ENCODE data around the gene GSDME.

The GSDME gene

DNA sequence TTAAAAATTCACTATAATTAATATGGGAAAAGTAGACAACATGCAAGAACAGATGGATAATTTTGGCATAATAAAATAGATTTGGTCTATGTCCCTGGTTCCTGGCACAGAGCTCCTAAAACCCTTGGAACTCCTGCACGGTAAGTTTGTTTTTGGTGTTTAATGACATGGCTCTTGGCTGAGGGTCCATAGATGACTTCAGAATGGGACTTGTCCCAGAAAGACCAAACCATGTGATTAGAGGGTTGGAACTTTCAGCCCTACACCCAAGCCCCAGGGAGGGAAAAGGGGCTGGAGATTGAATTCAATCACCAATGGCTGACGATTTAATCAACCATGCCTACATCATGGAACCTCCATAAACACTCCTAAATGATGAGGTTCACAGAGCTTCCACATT, 12.6 kb upstream of the GSDME start:
- DNase-seq, result no peak

DNA sequence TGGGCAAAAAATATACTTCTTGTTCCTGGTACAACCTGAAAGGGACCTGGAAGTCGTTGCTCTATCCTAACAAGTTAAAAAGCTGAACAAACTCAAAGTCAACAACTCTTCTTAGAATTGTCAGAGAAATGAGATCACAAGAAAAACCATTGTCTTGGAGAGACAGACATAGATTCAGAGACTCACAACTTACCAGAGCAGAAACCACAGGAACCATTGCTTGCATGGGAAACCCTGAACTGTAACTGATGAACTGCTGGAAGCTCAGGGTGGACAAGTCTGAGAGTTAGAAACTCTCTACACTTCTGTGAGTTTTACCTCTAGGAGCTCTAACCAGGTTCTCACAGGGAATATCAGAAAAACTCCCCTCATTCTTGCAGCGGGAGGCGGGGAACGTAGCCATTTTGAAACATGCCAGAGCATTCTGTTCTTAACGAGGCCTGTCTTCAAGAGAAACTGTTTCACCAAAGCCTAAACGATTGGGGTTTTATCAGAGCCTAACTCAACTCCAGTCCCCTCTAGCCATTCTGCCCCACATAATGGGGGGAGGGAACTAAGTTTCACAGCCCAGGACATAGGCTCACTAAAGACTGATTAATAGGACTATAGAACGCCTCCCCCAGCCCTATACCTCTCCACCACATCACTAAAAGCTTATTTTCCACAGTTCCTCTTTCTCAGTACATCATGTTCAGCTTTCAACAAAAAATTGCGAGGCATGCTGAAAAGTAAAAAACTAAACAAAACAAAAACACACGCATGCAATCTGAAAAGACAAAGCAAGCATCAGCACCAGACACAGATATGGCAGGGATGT, 12.0 kb upstream of the GSDME start:
- no peak for DNase-seq

DNA sequence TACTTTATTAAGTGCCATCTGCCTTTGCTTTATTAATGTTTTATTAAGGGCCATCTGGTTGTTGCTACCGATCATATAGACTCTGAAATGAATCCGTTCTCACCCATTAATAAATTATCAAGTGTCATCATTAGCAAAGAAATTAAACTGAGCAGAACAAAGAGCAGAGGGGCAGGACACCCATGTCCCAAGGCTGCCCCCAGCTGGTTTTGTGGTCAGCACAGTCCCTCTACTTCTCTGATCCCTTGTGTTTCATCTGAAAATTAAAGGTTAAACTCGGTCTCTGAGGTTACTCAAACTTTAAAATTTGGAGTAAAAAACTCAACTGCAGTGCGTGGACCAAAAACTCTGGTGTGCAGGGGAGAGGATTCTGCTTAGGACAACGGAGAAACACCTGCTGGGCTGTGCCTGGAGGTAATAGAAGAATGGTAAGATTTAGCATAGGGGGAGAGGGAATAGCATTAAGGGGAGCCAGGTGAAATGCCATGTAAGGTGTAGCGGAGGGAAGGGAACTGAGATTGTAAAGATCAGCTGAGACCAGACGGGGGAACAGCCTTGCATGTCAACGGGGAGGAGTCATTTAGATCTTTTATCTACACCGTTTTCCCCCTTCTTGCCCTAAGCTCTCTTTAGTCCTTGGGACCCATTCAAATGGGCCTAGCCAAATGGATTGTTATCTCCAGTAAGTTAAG, 10.8 kb upstream of the GSDME start:
- no peak for DNase-seq

DNA sequence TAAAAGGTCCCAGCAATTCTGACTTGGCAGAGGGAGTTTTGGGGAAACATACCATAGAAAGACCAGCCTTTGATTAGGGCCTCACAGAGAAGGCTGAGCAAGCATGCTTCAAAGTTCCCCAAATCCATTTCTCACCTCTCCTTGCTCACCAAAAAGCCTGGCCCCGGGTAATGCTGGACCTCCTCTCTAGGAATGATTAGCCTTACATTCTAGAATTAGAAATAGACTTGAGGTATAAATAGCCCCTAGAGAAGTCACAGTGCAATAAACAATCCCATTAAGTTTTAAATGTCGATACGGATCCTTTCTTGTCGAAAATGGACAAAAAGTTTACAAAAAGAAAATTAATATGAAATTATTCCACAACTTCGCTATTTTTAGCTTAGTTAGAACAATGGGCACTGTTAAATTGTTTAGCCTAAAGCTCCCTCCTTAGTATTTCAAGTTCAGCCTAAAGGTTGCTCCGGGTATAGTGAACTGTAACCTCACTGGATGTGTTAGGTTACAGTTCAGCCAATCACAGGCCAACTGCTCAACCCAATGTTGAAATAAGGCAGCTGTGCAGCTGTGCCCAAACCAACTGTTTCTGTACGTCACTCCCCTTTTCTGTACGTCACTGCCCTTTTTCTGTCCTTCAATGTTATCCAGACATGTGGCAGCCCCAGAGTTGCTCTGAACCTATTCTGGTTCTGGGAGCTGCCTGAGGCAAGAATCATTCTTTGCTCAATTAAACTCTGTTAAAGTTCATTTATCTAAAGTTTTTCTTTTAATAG, 7.9 kb upstream of the GSDME start:
- no peak for DNase-seq

DNA sequence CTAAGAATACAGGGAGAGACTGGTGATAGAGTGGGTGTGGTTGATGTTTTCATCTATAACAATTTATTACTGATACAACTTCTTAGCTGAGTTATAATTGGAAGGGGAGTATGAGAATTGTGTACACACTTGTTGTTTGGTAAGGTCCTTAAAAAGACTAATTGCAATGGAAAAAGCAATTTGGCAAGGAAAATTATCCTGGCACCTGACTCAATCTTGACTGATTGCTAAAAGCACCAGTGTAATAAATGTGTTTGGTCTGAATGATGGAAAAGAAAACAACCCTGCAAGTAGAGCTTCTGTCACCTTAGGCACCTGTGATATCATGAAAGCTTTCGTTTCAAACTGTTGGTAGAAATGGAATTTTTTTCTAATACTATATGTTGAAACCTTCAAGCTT, 6.7 kb upstream of the GSDME start:
- no peak for DNase-seq

DNA sequence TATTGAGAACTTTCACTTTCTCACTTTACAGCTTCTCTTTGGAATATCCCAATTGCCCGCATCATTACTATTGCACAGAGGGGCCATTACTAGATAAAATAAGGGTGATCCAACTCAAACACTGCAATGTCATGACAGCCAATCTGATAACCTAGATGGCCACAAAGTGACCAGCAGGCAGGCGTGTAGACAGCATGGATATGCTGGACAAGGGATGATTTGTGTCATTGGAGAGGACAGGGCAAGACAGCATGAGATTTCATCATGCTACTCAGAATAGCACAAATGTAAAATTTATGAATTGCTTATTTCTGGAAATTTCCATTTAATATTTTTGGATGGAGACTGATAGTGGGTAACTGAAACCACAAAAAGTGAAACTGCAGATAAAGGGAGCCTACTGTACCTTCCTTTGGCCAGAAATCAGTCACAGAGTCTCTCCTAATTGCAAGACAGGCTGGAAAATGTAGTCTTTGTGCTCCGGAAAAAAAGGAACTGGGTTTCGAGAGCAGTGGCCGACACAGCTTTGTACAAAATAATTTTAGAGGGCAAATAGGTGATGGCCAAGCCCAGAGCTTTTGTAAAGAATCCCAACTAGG, 6.1 kb upstream of the GSDME start:
- DNase-seq, result no peak

DNA sequence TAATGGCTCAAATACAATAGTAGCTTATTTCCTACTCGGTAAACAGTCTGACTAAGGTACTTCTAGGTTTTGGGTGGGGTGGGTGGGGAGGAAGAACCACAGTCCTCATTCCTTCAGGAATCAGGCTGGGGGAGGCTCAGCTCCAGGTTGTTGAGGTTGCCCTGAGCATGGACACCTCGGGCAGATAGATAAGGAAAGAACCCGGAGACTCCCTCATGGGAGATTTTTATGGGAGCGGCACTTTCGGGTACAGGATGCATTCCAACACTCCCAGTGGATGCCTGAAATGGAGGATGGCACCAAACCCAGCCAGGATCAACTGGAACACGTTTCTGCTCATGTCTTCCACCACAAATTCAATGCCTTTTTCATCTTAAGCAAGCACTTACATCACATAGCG, 5.5 kb upstream of the GSDME start:
- no peak for DNase-seq

DNA sequence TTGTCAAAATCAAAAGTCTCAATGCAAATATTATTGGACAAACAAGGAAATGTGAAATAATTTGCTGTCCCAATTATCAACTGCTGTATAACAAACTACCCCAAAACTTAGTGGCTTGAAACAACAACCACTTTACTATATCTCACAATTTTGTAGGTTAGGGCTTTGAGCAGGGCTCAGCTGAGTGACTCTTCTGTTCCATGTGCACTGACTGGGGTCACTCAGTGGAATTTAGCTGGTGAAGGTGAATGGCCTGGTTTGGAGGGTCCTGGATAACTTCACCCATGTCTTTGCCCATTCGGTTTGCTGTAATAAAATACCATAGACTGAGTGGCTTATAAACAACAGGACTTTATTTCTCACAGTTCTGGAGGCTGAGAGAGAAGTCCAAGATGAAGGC, 3.7 kb upstream of the GSDME start:
- DNase-seq, result no peak

DNA sequence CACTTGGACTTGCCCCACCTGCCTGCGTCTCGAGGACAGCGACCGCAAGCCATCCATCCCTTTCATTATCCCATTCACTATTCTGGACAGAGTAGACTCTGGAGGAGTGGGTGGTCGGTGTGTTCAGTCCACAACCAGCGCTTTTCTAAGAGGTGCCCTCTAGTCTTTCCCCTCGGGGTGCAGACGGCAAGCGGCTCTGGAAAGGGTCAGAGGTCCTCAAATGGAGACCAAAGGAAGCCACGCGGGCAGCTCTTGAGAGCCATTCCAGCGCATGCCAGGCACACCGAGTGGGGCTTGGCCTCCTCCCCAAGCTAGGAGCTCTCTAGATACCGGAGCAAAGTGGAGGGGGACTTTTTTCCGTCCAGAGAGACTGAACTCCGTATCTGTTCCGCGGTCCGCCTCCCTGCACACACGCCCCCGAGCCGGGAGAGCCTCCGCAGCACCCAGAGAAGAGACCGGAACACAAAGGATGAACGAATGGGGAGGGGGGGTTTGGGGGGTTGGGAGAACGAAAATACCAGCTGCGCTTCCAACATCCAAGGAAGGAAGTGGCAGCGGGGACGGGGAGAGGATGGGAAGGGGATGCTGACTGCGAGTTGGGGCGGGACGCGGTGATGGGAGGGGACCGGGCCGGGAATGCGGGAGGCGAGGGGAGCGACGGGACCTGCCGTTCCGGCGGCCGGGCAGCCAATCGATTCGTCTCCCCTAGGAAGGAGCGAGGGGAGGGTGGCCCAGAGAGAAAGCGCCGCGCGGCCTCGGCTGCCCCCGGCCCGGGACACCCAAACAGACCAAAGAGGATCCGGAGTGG, 515 bp downstream of the GSDME start:
- DNase-seq, result no peak

DNA sequence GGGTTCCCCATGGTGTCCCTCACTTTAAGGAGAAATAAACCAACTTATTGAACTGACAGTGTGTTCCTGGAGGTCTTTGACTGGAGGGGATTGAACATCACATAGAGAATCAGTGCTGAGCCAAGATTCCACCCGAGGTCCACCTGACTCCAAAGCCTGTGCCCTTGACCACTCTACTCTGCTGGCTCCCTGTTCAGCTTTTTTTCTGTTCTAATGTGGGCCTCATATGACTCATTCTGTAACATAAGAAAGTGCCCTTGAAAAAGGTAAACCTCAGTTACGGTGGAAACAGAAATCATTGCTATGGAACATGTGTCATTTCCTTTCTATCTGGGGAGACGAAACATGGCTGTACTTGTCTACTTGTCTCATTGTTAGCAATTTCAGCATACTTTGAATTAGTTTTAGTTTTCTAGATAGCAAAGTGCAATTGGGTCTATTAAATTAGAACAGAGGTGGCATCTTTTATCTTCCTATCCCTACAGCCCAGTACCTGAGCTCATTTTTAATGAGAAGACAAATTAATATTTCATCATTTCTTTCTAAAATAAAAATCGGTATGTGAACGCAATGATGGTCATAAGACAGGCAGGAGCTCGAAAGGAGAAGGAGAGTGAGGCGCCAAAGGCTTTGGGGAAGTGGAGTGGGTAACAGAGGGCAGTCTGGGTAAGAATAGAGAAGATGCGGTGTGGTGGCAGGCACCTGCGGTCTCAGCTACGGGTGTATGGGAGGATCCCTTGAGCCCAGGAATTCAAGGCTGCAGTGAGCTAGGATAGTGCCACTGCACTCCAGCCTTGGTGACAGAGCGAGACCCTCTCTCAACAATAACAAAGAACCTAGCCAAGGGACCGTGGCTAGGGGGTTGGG, 1.5 kb downstream of the GSDME start:
- DNase-seq, result peak in 1 of 5 experiments; percentile 76

DNA sequence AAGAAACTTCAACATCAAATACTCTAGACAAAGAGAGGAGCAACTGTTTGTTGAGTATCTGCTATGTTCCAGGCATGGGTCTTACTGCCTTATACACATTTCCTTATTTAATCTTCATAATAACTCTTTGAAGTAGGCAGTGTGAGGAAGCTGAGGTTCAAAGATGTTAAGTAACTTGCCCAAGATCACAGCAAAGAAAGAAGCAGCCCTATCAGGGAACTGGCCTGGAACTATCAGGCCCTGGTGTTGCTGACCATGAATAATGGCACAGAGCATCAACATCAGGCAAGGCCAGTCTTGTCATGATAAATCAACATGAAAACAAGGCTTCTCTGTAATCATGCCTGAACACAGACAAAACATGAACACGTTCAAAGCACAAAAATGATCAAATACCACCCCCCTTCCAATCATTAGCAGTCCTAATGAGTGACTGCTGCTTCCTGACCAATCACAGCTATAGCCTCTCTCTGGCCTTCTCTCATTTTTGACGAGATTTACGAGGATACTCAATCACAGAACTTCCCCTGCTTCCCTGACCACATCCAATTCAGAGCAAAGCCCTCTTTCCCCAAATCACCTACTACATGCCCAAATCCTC, 2.3 kb downstream of the GSDME start:
- no peak for DNase-seq

DNA sequence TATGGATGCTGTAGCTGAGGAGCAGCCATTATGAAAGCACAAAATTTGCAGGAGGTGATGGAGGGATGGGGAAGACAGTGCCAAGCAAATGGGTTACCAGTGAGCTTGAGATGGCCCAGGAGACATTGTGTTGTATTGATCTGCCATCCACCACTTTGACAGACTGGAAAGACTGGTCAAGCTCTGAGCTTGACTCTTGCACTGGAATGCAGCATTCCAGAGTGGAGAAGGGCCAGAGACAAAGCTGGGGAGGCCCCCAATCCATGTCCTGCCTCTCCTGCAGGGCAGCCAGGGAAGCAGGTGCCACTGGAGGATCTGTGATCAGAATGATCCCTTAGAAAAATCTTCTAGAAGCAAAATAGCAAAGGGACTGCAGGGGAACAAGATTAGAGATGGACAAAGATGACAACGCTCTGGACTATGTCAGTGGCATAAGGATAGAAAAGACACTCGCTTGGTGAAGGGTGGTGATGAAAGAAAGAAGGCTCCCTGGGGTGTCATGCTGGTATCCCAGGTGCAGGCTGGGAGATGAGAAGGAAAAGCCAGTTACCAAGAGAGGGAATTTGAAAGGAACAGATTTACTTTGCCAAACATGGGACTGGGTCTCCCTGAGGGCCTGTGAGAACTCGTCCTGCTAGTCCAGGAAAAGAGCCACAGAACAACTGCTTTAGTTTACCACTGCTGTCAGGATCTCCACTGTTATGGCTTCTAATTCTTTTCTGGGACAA, 5.0 kb downstream of the GSDME start:
- no peak for DNase-seq

DNA sequence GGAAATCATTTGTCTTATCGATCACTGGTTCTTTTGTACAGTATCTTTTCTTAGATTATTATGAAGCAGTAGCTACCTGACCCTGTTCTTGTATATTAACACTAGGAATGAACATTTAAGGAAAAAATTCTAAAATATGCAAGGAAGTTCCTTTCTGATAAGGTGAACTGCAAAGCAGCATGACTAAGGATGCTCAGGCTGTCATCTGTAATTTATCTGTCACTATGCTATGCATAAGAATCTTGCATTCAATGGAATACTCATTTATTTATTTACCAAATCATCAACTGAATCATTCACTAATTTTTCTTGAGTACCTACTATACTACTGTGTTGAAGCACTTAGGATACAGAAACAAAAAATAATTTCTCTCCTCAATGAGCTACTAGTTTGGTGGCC, 5.8 kb downstream of the GSDME start:
- DNase-seq, result no peak

DNA sequence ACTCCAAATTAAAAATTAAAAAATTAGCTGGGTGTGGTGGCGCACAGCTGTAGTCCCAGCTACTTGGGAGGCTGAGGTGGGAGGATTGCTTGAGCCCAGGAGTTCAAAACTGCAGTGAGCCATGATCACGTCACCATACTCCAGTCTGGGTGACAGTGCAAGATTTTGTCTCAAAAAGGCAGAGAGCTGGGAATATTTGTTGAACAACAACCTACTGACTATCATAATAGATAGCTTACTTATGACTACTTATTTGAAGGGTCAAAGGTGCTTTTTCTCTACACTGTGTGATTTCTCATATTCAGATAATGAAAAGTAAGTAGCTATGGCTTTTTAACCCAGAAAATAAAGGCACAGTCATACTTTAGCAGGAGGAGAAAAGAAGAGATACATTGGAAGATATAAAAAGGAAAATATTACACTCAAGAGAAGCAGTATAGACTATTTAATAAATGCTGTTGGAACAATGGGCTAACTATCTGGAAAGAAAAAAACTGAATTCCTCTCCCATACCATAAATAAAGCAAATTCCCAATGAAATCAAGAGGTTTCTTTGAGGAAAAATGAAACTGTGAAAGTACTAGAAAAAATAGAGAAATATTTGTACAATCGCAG, 6.7 kb downstream of the GSDME start:
- no peak for DNase-seq

DNA sequence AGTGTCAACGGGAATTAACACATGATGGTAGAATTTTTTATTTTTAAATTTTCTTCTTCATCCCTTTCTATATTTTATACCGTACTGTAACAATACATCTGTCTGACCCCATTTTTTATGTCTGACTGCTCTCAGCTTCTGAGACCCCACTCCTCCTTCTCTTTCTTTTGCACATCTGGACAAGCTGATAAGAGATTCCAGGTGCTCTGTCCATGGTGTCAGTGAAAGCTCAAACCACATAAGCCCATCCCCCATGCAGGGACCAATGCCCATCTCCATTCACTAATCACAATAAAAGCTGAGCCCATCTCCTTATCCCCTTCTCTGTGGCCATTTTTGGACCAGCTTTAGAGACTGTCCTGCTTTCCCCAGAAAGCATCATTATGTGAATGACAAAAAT, 8.7 kb downstream of the GSDME start:
- no peak for DNase-seq

DNA sequence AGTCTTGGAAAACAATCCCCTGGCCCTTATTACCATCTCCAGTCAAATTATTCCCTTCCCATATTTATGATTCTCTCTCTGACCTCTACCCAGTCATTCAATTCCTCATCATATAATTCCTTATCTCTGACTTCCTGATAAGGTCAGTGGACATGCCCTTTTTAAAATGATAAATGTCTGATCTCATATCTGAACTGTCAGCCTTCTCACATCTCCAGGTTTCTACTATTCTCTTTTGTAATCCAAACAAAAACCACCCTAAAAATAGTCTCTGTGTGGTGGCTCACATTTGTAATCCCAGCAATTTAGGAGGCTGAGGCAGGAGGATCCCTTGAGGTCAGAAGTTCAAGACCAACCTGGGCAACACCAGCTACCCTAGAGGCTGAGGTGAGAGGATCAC, 11.9 kb downstream of the GSDME start:
- no peak for DNase-seq

DNA sequence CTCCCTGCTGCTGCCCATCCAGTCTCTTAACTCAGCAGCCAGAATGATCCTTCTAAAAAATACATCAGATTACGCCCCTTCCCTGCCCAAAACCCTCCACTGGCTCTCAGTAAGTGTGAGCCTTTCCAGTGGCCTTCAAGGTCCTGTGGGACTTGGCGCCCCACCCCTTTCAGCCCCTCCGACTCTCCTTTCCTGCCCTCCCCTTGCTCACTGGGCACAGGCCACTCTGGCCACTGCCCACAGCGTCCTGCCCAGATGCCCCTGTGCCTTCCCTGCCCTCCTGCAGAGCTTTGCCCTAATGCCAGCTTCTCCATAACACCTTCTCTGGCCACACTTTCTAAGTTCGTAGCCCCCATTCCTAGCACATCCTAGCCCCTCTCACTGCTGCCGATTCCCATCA, 13.8 kb downstream of the GSDME start:
- DNase-seq, result no peak

DNA sequence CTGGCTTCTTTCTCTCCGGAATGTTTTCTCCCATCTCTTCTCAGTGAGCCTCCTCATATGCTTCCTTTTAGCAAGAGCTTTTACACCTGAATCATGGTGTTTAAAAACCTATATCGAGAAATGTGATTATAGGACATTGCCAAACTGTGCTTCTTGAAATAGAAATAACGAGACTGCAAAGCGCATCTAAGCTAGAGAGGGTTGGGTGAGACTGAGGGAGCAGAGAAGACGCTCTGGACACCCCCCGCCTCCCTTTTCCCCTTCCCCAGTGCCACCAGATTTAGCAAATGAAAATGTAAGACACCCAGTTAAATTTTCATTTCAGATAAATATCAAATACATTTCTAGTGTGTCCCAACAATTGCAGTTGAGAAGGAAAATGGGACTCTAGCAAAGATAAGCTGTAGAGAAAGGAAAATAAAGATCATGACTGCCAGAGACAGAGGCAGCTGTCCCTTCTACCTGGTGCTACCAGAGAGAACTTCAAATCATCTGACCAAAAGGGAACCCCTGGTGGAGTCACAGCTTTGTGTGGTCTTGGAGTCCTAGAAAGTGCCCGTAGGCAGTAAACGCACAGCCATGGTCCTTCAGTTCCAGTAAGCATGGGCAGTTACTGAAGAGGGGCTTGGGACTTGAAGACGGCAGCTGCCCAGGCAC, 14.6 kb downstream of the GSDME start:
- DNase-seq, result no peak

Measured in T-helper 2 cell (primary cell).